NK-92 (cell line): ENCODE results near the gene HOXC9.

Experiments used
- DNase-seq: peaks from one replicate; lab custom pipeline; 2025; ENCODE audit not compliant: unreplicated experiment; lab: John Stamatoyannopoulos, UW

HOXC9 gene

GRCh38 chr12:54025499-54026405, 25.8 kb downstream of the HOXC9 start:
- no peak for DNase-seq

- no peak for DNase-seq
Measured at GRCh38 chr12:54026640-54027441, 26.9 kb downstream of the HOXC9 start.

- DNase-seq = no peak
Measured at GRCh38 chr12:54027442-54027786, 27.5 kb downstream of the HOXC9 start.

- no peak for DNase-seq
Measured at GRCh38 chr12:54028314-54029201, 28.6 kb downstream of the HOXC9 start, which contains the start of gene HOXC6. HOXC6 (plus strand) TSS chr12:54028440; CDS start chr12:54028522, 82 bp downstream.

GRCh38 chr12:54029529-54030441, 29.8 kb downstream of the HOXC9 start:
- DNase-seq = no peak

GRCh38 chr12:54030442-54030801, 30.5 kb downstream of the HOXC9 start:
- DNase-seq = no peak

GRCh38 chr12:54030889-54031471, 31.0 kb downstream of the HOXC9 start:
- DNase-seq = no peak

- DNase-seq = no peak
Measured at GRCh38 chr12:54031480-54031879, 31.5 kb downstream of the HOXC9 start.

- DNase-seq = no peak
Measured at GRCh38 chr12:54032086-54032619, 32.2 kb downstream of the HOXC9 start.

GRCh38 chr12:54032627-54033100, 32.7 kb downstream of the HOXC9 start, which contains the start of gene HOXC5:
HOXC5 (plus strand) TSS chr12:54033050; CDS start chr12:54033123, 73 bp downstream.
- no peak for DNase-seq

- no peak for DNase-seq
Measured at GRCh38 chr12:54033106-54033979, 33.4 kb downstream of the HOXC9 start.

- no peak for DNase-seq
Measured at GRCh38 chr12:54033980-54034784, 34.2 kb downstream of the HOXC9 start.

GRCh38 chr12:54034785-54035310, 34.9 kb downstream of the HOXC9 start:
- DNase-seq = no peak

GRCh38 chr12:54035568-54036264, 35.8 kb downstream of the HOXC9 start:
- no peak for DNase-seq

GRCh38 chr12:54036620-54037359, 36.8 kb downstream of the HOXC9 start:
- DNase-seq = no peak
